Activated CD8-positive, alpha-beta T cell treated with anti-CD3 and anti-CD28 coated beads, Interleukin-2, amount 10 ng/mL, durations not matched to agents 7 days and 5 days (primary cell): ENCODE results near the gene GGNBP2. TPM values are rescaled to one million over a fixed set of nuclear protein-coding genes. Genes with fewer than 3 reads are reported as not detected.
"Not testable (repeated sequence)": the region's sequence is repeated elsewhere in the genome, so short reads cannot be mapped to it uniquely, and the experiment has no call there.

Source experiments
- ATAC-seq: fragments of 150-1000 bp; cut with Tn5 transposase; one replicate; pipeline ENCODE4 v1.10.0; 2021; ENCODE audit warnings: moderate library complexity
- CTCF ChIA-PET: fragments of 350-600 bp; sonication (Branson Sonifier 250); formaldehyde crosslinking; loops from one replicate; lab custom pipeline; 2021; ENCODE audit warnings: antibody characterized with exemption; lab: Charles Lee
- POLR2A ChIA-PET: fragments of 350-600 bp; sonication (Branson Sonifier 250); formaldehyde crosslinking; loops from one replicate; lab custom pipeline; 2021; ENCODE audit warnings: antibody characterized with exemption; lab: Charles Lee
- DNase-seq: peaks from one replicate; pipeline ENCODE4 v3.0.0-alpha.2; 2020
- H3K27ac Mint-ChIP-seq: one replicate; pipeline ENCODE4 v1.8.0; 2021; ENCODE audit warnings: mild to moderate bottlenecking, mixed read lengths
- H3K27me3 Mint-ChIP-seq: one replicate; pipeline ENCODE4 v1.8.0; 2021; ENCODE audit warnings: low read depth, mixed read lengths
- H3K36me3 Mint-ChIP-seq: one replicate; pipeline ENCODE4 v1.8.0; 2021; ENCODE audit warnings: low read depth, mixed read lengths
- H3K4me1 Mint-ChIP-seq: one replicate; pipeline ENCODE4 v1.8.0; 2021; ENCODE audit warnings: low read depth, mixed read lengths
- H3K4me3 Mint-ChIP-seq: one replicate; pipeline ENCODE4 v1.8.0; 2021; ENCODE audit warnings: mild to moderate bottlenecking, mixed read lengths
- H3K9me3 Mint-ChIP-seq: one replicate; pipeline ENCODE4 v1.8.0; 2022; ENCODE audit warnings: mixed read lengths; ENCODE audit not compliant: insufficient read depth
- total RNA-seq, 2 experiments: library from RNA; stranded (reverse); gene quantifications; one replicate each; pipeline ENCODE4 v1.2.3, GENCODE V29; 2021

The GGNBP2 gene
- total RNA-seq, 2 experiments from 2014 or later = 112 to 122 TPM

DNA sequence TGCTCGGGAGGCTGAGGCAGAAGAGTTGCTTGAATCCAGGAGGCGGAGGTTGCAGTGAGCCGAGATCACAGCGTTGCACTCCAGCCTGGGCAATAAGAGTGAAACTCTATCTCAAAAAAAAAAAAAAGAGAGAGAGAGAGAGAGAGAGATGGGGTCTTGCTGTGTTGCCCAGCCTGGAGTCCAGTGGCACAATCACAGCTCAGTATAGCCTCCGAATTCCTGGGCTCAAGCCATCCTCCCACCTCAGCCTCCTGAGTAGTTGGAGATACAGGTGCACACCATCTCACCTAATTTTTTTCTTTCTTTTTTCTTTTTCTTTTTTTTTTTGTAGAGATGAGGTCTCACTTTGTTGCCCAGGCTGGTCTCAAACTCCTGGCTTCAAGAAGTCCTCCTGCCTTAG, 60.3 kb downstream of the GGNBP2 start:
- H3K9me3 Mint-ChIP-seq, ATAC-seq, H3K4me3 Mint-ChIP-seq, H3K27ac Mint-ChIP-seq, DNase-seq, POLR2A ChIA-PET, H3K27me3 Mint-ChIP-seq: not testable (repeated sequence)
- H3K36me3 Mint-ChIP-seq = peaks cover 20% of the 10 kb centered on the region
- CTCF ChIA-PET = interaction anchor here (1.1 kb wide), 1 partner anchor 12 kb away, joined by 3 read pairs; no protein-coding TSS in a partner anchor
- peaks cover 46% of the 10 kb centered on the region for H3K4me1 Mint-ChIP-seq

DNA sequence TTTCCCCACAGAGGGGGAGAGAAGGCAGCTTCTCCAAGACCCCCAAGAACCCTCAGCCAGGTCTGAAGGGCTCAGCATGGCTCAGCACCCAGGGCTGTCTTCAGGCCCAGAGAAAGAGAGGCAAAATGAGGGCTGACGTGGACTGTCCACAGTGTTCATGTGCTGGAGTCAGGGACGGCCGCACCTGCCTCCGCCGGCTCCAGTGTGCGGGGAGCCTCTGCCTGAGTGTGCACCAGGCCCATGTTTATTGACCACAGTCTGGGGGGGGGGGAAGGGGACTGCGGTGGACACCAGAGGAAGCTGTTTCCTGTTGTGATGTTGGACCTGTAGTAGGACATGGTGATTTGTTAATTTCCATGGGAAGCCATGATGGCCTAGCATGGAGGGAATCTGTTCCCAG, 63.6 kb downstream of the GGNBP2 start:
- CTCF ChIA-PET = no interaction called here
- no peak overlapping the region for H3K4me3 Mint-ChIP-seq

DNA sequence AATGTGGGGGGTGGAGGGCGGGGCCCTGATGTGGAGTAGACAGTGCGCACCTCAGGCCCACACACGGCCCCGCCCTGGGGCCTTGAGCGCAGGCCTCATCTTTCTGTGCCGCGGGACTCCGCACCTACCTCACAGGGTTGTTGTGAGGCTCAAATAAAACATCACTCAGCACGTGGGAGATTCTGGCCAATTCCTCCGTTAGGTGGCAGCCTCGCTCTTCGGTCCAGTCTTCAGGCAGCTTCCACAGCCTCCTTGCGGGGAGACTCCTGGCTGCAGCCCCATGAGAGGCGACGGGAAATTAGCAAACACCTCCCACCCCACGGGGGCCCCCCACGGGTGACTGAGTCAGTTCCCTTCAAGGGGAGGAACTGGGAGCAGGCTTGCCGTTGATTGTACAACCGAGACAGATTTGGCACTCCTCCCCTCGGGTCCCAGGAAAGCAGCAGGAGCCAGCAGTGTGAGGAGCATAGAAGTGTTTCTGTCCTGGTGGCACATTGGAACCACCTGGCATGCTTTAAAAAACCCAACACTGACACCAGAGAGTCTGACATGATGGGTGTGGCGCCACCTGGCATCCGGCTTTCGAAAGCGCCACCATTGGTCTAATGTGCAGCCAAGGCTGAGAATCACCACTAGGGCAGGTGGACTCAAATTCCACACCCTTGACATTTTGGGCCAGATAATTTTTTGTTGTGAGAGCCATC, 64.2 kb downstream of the GGNBP2 start:
- Mint-ChIP-seq H3K9me3 (no peaks in the 10 kb centered on the region), H3K27ac (no peak overlapping the region), H3K27me3 (no peaks in the 10 kb centered on the region), H3K36me3 (peaks cover 20% of the 10 kb centered on the region), H3K4me3 (no peak overlapping the region), H3K4me1 (peaks cover 26% of the 10 kb centered on the region)
- ChIA-PET CTCF (no interaction called here), POLR2A (interaction anchor here (0.6 kb wide), 1 partner anchor 358 kb away, joined by 3 read pairs; no protein-coding TSS in a partner anchor)
- ATAC-seq (no peak), DNase-seq (no peak)

More for the DNA sequence above, 63.6 kb downstream of the GGNBP2 start:
- ATAC-seq (no peak), DNase-seq (no peak)
- POLR2A ChIA-PET = interaction anchor here (0.6 kb wide), 1 partner anchor 358 kb away, joined by 3 read pairs; no protein-coding TSS in a partner anchor
- H3K9me3 Mint-ChIP-seq = no peaks in the 10 kb centered on the region
- peaks cover 29% of the 10 kb centered on the region for H3K4me1 Mint-ChIP-seq
- H3K27me3 Mint-ChIP-seq = no peaks in the 10 kb centered on the region
- no peak overlapping the region for H3K27ac Mint-ChIP-seq
- H3K36me3 Mint-ChIP-seq = peaks cover 20% of the 10 kb centered on the region

DNA sequence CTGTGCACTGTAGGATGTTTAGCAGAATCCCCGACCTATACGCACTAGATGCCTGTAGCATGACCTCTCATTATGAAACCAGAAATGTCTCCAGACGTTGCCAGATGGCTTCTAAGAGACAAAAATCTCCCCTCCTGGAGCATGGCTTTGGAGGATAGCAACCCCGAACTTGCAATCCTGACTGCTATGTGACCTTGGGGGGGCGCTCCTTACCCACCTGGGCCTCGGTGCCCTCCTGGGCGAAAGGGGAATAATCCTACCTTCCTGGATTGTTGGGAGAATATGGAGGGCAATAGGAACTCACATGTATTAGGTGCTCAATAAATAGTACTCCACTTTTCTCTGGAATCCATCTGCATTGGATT, 64.8 kb downstream of the GGNBP2 start:
- ChIA-PET CTCF (interaction anchor here (0.6 to 2.1 kb wide), 2 partner anchors 8 to 9 kb away, joined by 3 to 5 read pairs; partner anchors contain the start of gene MRM1), POLR2A (no interaction called here)
- DNase-seq = no peak
- H3K27me3 Mint-ChIP-seq = no peaks in the 10 kb centered on the region
- H3K27ac Mint-ChIP-seq = no peak overlapping the region
- H3K36me3 Mint-ChIP-seq = peaks cover 16% of the 10 kb centered on the region
- H3K4me1 Mint-ChIP-seq = peaks cover 20% of the 10 kb centered on the region
- H3K9me3 Mint-ChIP-seq = no peaks in the 10 kb centered on the region
- no peak for ATAC-seq
- H3K4me3 Mint-ChIP-seq = no peak overlapping the region

DNA sequence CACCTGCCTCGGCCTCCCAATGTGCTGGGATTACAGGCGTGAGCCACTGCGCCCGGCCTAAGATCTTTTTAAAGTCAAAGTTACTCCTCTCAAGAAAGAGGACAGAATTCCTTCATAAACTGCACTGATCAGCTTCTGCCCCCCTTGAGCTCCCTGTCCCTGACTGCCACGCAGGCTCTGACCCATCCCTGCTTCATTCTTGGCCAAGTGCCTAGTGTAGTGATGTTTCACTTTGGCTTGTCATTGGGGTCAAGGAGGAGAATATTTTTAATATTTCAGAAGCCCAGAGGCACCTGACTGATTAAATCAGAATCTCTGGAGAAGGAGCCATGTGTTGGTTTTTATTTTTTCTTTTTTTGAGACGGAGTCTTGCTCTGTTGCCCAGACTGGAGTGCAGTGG, 65.8 kb downstream of the GGNBP2 start:
- ChIA-PET POLR2A (interaction anchor here (1.5 kb wide), 1 partner anchor 9 kb away, joined by 7 read pairs; the partner anchor contains the start of gene MRM1), CTCF (interaction anchor here (0.8 to 2.1 kb wide), 4 partner anchors 8 to 629 kb away, joined by 3 to 6 read pairs (median 4); partner anchors contain the start of gene MRM1)
- no peak for ATAC-seq

DNA sequence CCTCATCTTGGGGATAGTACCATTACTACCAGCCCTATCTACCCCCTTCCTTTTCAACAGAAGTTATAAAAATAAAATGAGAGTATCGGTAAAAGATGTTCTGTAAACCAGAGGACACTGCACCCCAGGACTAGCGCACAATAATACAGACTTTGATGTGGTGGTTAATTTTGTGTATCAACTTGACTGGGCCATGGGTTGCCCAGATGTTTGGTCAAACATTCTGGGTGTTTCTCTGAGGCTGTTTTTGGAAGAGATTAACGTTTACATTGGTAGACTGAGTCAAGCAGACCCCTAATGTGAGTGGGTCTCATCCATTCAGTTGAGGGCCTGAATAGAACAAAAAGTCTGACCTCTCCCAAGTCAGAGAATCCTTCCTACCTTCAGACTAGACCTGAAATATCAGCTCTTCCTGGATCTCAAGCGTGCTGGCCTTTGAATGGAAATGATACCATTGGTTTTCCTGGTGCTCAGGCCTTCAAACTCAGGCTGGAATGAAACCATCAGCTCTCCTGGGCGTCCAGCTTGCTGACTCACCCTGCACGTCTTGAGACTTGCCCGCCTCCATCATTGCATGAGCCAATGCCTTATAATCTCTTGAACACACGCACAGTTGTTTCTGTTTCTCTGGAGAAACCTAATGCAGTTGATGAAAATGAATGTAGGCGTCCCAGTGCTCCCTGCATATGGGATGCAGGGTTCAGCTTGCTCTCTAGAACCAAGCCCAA, 66.8 kb downstream of the GGNBP2 start:
- CTCF ChIA-PET = interaction anchor here (1.1 to 2.1 kb wide), 3 partner anchors 9 to 628 kb away, joined by 3 to 6 read pairs (median 5); partner anchors contain the start of gene MRM1
- no peaks in the 10 kb centered on the region for H3K9me3 Mint-ChIP-seq
- H3K27ac Mint-ChIP-seq = no peak overlapping the region
- no peak for ATAC-seq
- DNase-seq = no peak
- no peaks in the 10 kb centered on the region for H3K27me3 Mint-ChIP-seq
- no peak overlapping the region for H3K4me3 Mint-ChIP-seq
- POLR2A ChIA-PET = interaction anchor here (1.5 kb wide), 1 partner anchor 10 kb away, joined by 7 read pairs; the partner anchor contains the start of gene MRM1
- peaks cover 5% of the 10 kb centered on the region for H3K4me1 Mint-ChIP-seq
- H3K36me3 Mint-ChIP-seq = peaks cover 8% of the 10 kb centered on the region

More for the DNA sequence above, 65.8 kb downstream of the GGNBP2 start:
- Mint-ChIP-seq H3K36me3 (peaks cover 11% of the 10 kb centered on the region), H3K9me3 (no peaks in the 10 kb centered on the region), H3K27ac (no peak overlapping the region), H3K4me3 (no peak overlapping the region), H3K4me1 (peaks cover 12% of the 10 kb centered on the region), H3K27me3 (no peaks in the 10 kb centered on the region)
- DNase-seq = no peak

DNA sequence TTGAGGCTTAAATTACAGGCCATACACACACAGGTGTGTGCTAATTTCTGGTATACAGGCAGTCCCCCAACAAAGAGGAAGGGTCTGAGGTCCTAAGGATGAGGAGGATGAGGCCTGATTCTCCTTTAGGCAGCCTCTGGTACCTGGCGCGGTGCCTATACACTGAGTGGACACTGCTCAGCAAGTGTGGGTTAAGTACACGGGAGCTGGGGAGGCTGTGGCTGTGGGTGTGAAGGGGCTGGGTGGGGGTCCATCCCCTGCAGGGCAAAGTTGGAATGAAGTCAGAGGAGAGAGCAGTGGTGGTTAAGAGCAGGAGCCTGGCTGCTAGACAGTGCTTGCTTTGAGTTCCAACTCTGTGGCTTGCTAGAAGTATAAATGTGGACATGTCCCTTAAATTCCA, 67.6 kb downstream of the GGNBP2 start:
- Mint-ChIP-seq H3K4me3 (no peak overlapping the region), H3K4me1 (peaks cover 5% of the 10 kb centered on the region), H3K9me3 (no peaks in the 10 kb centered on the region), H3K27ac (no peak overlapping the region), H3K36me3 (peaks cover 8% of the 10 kb centered on the region), H3K27me3 (no peaks in the 10 kb centered on the region)
- POLR2A ChIA-PET = no interaction called here
- DNase-seq = no peak
- no peak for ATAC-seq
- CTCF ChIA-PET = interaction anchor here (1.0 to 1.6 kb wide), 2 partner anchors 9 to 12 kb away, joined by 3 to 6 read pairs; no protein-coding TSS in a partner anchor

DNA sequence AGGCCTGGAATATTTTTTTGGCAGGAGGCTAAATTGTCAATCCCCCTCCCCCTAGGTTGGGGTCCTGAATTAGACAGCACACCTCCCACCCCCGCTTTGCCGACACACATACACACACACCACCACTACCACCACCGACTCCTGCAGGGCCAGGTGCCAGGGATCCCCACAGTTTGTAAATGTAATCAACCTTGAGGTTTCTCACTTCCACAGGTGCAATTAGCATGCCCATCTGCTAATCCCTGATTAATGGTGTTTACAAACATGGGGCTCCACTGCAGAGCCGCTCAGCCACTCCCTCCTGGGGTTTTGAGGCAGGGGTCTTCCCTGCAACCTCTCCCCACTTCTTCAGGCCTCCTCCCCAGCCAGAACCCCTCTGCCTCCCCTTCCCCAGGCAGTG, 68.4 kb downstream of the GGNBP2 start:
- ChIA-PET POLR2A (no interaction called here), CTCF (interaction anchor here (1.0 to 2.8 kb wide), 2 partner anchors 11 kb away, joined by 3 to 24 read pairs; partner anchors contain the start of gene MRM1)
- DNase-seq (no peak), ATAC-seq (no peak)
- no peak overlapping the region for H3K4me3 Mint-ChIP-seq
- peaks cover under 1% of the 10 kb centered on the region for H3K36me3 Mint-ChIP-seq
- H3K9me3 Mint-ChIP-seq = no peaks in the 10 kb centered on the region
- no peaks in the 10 kb centered on the region for H3K27me3 Mint-ChIP-seq
- no peak overlapping the region for H3K27ac Mint-ChIP-seq
- peaks cover 1% of the 10 kb centered on the region for H3K4me1 Mint-ChIP-seq

DNA sequence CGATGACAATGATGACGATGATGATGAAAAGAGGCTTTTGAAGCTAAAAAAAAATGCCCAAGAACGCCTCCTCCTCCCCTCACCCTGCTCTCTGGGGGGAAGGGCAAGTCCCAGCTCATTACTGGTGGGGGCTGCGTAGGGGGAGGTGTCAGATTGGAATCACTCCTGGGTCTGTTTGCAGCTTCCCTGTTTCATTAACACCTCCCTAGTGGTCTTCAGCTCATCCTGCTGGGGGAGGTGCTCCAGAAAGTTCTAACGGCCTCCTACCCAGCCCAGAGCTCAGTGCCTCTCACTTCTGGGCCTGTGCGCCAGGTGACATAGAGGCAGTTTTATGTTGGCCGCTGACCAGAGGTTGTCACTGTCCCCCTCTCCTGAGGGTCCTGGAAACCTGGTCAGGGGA, 69.4 kb downstream of the GGNBP2 start:
- DNase-seq (no peak), ATAC-seq (no peak)
- Mint-ChIP-seq H3K36me3 (no peaks in the 10 kb centered on the region), H3K4me1 (no peaks in the 10 kb centered on the region), H3K4me3 (no peak overlapping the region), H3K27me3 (no peaks in the 10 kb centered on the region), H3K9me3 (no peaks in the 10 kb centered on the region), H3K27ac (no peak overlapping the region)
- CTCF ChIA-PET = interaction anchor here (1.4 to 2.8 kb wide), 2 partner anchors 12 kb away, joined by 5 to 24 read pairs; partner anchors contain the start of gene MRM1
- POLR2A ChIA-PET = no interaction called here

DNA sequence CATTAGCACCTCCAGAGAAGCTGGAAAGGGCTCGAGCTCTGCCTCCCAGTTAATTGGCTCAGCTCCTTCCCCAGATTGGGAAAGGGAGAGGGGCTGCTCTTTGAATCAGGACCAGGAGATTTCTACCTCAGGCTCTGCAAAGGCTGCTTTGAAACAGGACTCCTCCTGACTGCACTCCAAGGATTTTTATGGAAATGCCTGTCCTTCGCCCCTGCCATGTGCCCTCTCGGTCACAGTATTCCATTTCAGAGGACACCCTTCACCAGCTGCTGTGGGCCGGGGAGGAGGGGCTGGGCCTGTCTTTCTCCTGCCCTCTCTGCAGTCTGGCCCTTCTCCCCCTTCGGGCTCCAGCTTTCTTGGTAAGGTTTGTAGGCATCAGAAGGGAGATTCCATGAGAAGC, 70.2 kb downstream of the GGNBP2 start:
- DNase-seq (no peak), ATAC-seq (no peak)
- Mint-ChIP-seq H3K36me3 (no peaks in the 10 kb centered on the region), H3K27ac (no peak overlapping the region), H3K4me1 (no peaks in the 10 kb centered on the region), H3K9me3 (no peaks in the 10 kb centered on the region), H3K27me3 (no peaks in the 10 kb centered on the region), H3K4me3 (no peak overlapping the region)
- POLR2A ChIA-PET = no interaction called here
- CTCF ChIA-PET = interaction anchor here (0.6 to 2.8 kb wide), 3 partner anchors 11 to 202 kb away, joined by 3 to 24 read pairs (median 5); partner anchors contain the start of gene MRM1
